ENCODE data around the gene PLEKHA5. TPM values are rescaled to one million over a fixed set of nuclear protein-coding genes. Genes with fewer than 3 reads are reported as not detected.
"Not testable (repeated sequence)": the region's sequence is repeated elsewhere in the genome, so short reads cannot be mapped to it uniquely, and the experiment has no call there.

PLEKHA5 gene
- total and polyA plus RNA-seq, 2 of the 4 experiments (the other 2 are of a cell fraction), result 5.3 to 12.2 TPM

DNA sequence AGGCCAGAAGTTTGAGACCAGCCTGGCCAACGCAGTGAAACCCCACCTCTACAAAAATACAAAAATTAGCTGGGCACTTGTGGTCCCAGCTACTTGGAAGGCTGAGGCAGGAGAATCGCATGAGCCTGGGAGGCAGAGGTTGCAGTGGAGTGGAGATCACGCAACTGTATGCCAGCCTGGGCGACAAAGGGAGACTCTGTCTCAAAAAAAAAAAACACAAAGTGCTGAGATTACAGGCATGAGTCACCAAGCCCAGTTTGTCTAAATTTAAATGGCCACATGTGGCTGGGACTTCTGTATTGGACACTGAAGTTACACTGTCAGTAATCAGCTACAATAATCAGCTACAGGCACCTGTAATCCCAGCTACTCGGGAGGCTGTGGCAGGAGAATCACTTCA is 208.9 kb downstream of the PLEKHA5 start:
- H3K27me3 ChIP-seq (ENCODE audit: control insufficient read depth, insufficient read depth, low read length), result no peaks in the 10 kb centered on the region
- no peak overlapping the region for H3K9ac ChIP-seq (ENCODE audit: low read depth, low read length)
- H2AK9ac ChIP-seq (replicated peaks; ENCODE audit: low read depth, low read length, poor library complexity), result no peak overlapping the region
- DNase-seq, result peak; percentile 10
- no peak for TF ChIP-seq FOS (IDR thresholded peaks at IDR 0.05; ENCODE audit: low read depth, low read length)
- TF ChIP-seq CEBPB (IDR thresholded peaks at IDR 0.05; ENCODE audit: low read depth, low read length), result no peak
- no peak for TF ChIP-seq MAZ (IDR thresholded peaks at IDR 0.05; ENCODE audit: borderline replicate concordance, low read depth, low read length)
- TF ChIP-seq BHLHE40 (IDR thresholded peaks at IDR 0.05; ENCODE audit: low read depth, low read length), result no peak
- TF ChIP-seq MXI1 (IDR thresholded peaks at IDR 0.05; ENCODE audit: borderline replicate concordance, low read depth, low read length), result no peak
- no peak for TF ChIP-seq RAD21 (IDR thresholded peaks at IDR 0.05; ENCODE audit: low read length)
- no peak for ATAC-seq (ENCODE audit: low read depth)
- no peaks in the 10 kb centered on the region; a peak in 1 of 4 replicates for H3K79me1 ChIP-seq (ENCODE audit: low read depth in 1 of 2, low read length in 2 of 2)
- H3K4me1 ChIP-seq (ENCODE audit: control insufficient read depth, insufficient read depth, low read length), result no peaks in the 10 kb centered on the region
- H3K56ac ChIP-seq (ENCODE audit: extremely low read depth, insufficient read depth, low read length), result no peak overlapping the region
- dilution Hi-C loops (cut with HindIII; ENCODE audit: low sequenced_read_pairs, unreplicated experiment), result no loop called here
- no TSS peak for BruUV-seq (replicated peaks)
- no peak overlapping the region for H3K23ac ChIP-seq (ENCODE audit: low read depth, low read length)
- no peak overlapping the region for H3K14ac ChIP-seq (replicated peaks; ENCODE audit: low read depth, low read length)
- H2BK120ac ChIP-seq (ENCODE audit: low read depth, low read length), result no peak overlapping the region
- no peak overlapping the region for H2BK5ac ChIP-seq (ENCODE audit: low read depth, low read length, poor library complexity, severe bottlenecking)
- H3K9me1 ChIP-seq (ENCODE audit: insufficient read depth, low read length), result no peaks in the 10 kb centered on the region
- H4K8ac ChIP-seq (ENCODE audit: low read depth in 2 of 2, low read length in 2 of 2), result no peak overlapping the region
- 100% methylated on average over 1 of the region's 5 CpGs; no CpG with 5 or more reads in 1 of the 2 experiments for whole genome bisulfite sequencing, 2 experiments (ENCODE audit: extremely low coverage in 2 of 2, insufficient read length in 1 of 2)
- H3K9me3 ChIP-seq (ENCODE audit: control insufficient read depth, insufficient read depth, low read length), result 0 out of 2 replicates have a peak, but pooled peaks cover 1% of the 10 kb centered on the region
- ChIA-PET POLR2A (ENCODE audit: unreplicated experiment) (no interaction called here), CTCF (interaction anchor here (0.6 to 1.2 kb wide), 4 partner anchors 19 to 100 kb away, joined by 3 read pairs; no protein-coding TSS in a partner anchor)
- in situ Hi-C loops (cut with MboI; ENCODE audit: low sequenced_read_pairs), result no loop called here
- no peak overlapping the region for H4K5ac ChIP-seq (ENCODE audit: low read depth, low read length)
- H2BK20ac ChIP-seq (ENCODE audit: low read depth, low read length), result no peak overlapping the region
- H2BK15ac ChIP-seq (ENCODE audit: low read depth, low read length), result no peak overlapping the region
- H3K4me2 ChIP-seq (ENCODE audit: low read depth, low read length), result no peak overlapping the region
- no peak overlapping the region for H2AFZ ChIP-seq (replicated peaks; ENCODE audit: low read length, poor library complexity)
- peaks cover 19% of the 10 kb centered on the region for H3K36me3 ChIP-seq (ENCODE audit: control insufficient read depth, insufficient read depth, low read length)
- intact Hi-C loops (cut with micrococcal nuclease), result no loop called here
- no peak overlapping the region for H3K4me3 ChIP-seq (ENCODE audit: insufficient read depth, low read depth, low read length)
- no peak overlapping the region for H4K91ac ChIP-seq (ENCODE audit: insufficient read depth, low read depth, low read length)
- no peak overlapping the region for H3K18ac ChIP-seq (ENCODE audit: low read depth, low read length)
- H3K4ac ChIP-seq (ENCODE audit: low read depth, low read length), result no peak overlapping the region
- no peaks in the 10 kb centered on the region for H4K20me1 ChIP-seq (ENCODE audit: insufficient read depth, low read length)
- H2AK5ac ChIP-seq (ENCODE audit: low read depth, low read length), result no peak overlapping the region
- H3K27ac ChIP-seq (ENCODE audit: insufficient read depth, low read length), result no peak overlapping the region

DNA sequence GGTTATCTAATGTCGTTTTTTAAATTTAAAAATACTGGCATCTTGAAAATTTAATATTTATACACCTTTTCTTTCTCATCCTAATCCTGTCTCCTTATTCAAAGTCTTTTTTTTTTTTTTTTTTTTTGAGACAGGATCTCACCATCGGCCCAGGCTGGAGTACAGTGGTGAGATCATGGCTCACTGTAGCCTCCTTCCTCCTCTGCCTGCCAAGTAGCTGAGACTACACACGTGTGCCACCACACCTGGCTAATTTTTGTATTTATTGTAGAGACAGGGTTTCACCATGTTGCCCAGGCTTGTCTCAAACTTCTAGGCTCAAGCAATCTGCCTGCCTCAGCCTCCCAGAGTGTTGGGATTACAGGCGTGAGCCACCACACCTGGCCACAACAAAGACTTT is 221.3 kb downstream of the PLEKHA5 start:
- H4K20me1 ChIP-seq (ENCODE audit: insufficient read depth, low read length); H4K8ac ChIP-seq (ENCODE audit: low read depth in 2 of 2, low read length in 2 of 2); ATAC-seq (ENCODE audit: low read depth); H2BK20ac ChIP-seq (ENCODE audit: low read depth, low read length); H3K9me3 ChIP-seq (ENCODE audit: control insufficient read depth, insufficient read depth, low read length); in situ Hi-C loops (cut with MboI; ENCODE audit: low sequenced_read_pairs); H4K91ac ChIP-seq (ENCODE audit: insufficient read depth, low read depth, low read length); intact Hi-C loops (cut with micrococcal nuclease); H2AK9ac ChIP-seq (replicated peaks; ENCODE audit: low read depth, low read length, poor library complexity); H3K9me1 ChIP-seq (ENCODE audit: insufficient read depth, low read length); H3K18ac ChIP-seq (ENCODE audit: low read depth, low read length); H3K79me1 ChIP-seq (ENCODE audit: low read depth in 1 of 2, low read length in 2 of 2); H4K5ac ChIP-seq (ENCODE audit: low read depth, low read length); H2AK5ac ChIP-seq (ENCODE audit: low read depth, low read length); H3K27me3 ChIP-seq (ENCODE audit: control insufficient read depth, insufficient read depth, low read length); H3K4me2 ChIP-seq (ENCODE audit: low read depth, low read length); H3K4ac ChIP-seq (ENCODE audit: low read depth, low read length); H3K4me1 ChIP-seq (ENCODE audit: control insufficient read depth, insufficient read depth, low read length); H2BK120ac ChIP-seq (ENCODE audit: low read depth, low read length); dilution Hi-C loops (cut with HindIII; ENCODE audit: low sequenced_read_pairs, unreplicated experiment); H3K9ac ChIP-seq (ENCODE audit: low read depth, low read length); BruUV-seq (replicated peaks); H2AFZ ChIP-seq (replicated peaks; ENCODE audit: low read length, poor library complexity); DNase-seq; H3K14ac ChIP-seq (replicated peaks; ENCODE audit: low read depth, low read length); H3K27ac ChIP-seq (ENCODE audit: insufficient read depth, low read length); H3K56ac ChIP-seq (ENCODE audit: extremely low read depth, insufficient read depth, low read length); H3K23ac ChIP-seq (ENCODE audit: low read depth, low read length); POLR2A ChIA-PET (ENCODE audit: unreplicated experiment); H3K4me3 ChIP-seq (ENCODE audit: insufficient read depth, low read depth, low read length); H2BK15ac ChIP-seq (ENCODE audit: low read depth, low read length); H2BK5ac ChIP-seq (ENCODE audit: low read depth, low read length, poor library complexity, severe bottlenecking): not testable (repeated sequence)
- CTCF ChIA-PET, result interaction anchor here (0.6 kb wide), 1 partner anchor 890 kb away, joined by 3 read pairs; no protein-coding TSS in a partner anchor
- peaks cover 47% of the 10 kb centered on the region for H3K36me3 ChIP-seq (ENCODE audit: control insufficient read depth, insufficient read depth, low read length)
- WGBS, 2 experiments (ENCODE audit: extremely low coverage in 2 of 2, insufficient read length in 1 of 2), result 60% methylated on average over 1 of the region's 4 CpGs; no CpG with 5 or more reads in 1 of the 2 experiments

Data from IMR-90 (cell line).